ENCODE measurements around the gene SPPL2A. TPM values are rescaled to one million over a fixed set of nuclear protein-coding genes. Genes with fewer than 3 reads are reported as not detected.

The SPPL2A gene
- total and polyA plus RNA-seq, 9 of the 15 experiments (the other 6 are each of a cell fraction or from before 2014, with no cell fraction given): 9.8 to 66.1 (median 38.0) TPM

- TF ChIP-seq SPI1 (IDR thresholded peaks at IDR 0.05; ENCODE audit: borderline replicate concordance, low read depth, low read length) (peak; percentile 84), YY1 (IDR thresholded peaks at IDR 0.05; ENCODE audit: borderline replicate concordance in 1 of 3, control insufficient read depth in 1 of 3, extremely low read depth in 1 of 3, insufficient read depth in 3 of 3, insufficient read length in 1 of 3, insufficient replicate concordance in 2 of 3, low read depth in 1 of 3, low read length in 2 of 3) (peak in 2 of 3 experiments; percentile 67 to 71), MTA2 (IDR thresholded peaks at IDR 0.05; ENCODE audit: low read depth) (peak; percentile 59), POLR2A (conservative IDR thresholded peaks at IDR 0.05) (peak; percentile 94), RBM25 (IDR thresholded peaks at IDR 0.05; ENCODE audit: low read depth, low read length, severe bottlenecking) (peak; percentile 23), NFYB (IDR thresholded peaks at IDR 0.05; ENCODE audit: extremely low read depth, insufficient read length) (no peak), IRF9 (tag; IDR thresholded peaks at IDR 0.05) (no peak), ZNF707 (CRISPR knock-in tag; conservative IDR thresholded peaks at IDR 0.05) (no peak), POLR3G (IDR thresholded peaks at IDR 0.05; ENCODE audit: extremely low read depth, insufficient read length, insufficient replicate concordance) (no peak), SMARCA5 (IDR thresholded peaks at IDR 0.05) (no peak), NFE2 (IDR thresholded peaks at IDR 0.05; ENCODE audit: low read depth) (0 out of 2 replicates have a peak, but pooled peaks have one; percentile 24), ZC3H11A (IDR thresholded peaks at IDR 0.05; ENCODE audit: low read depth, low read length) (no peak), GATAD2A (IDR thresholded peaks at IDR 0.05) (no peak), ZNF3 (CRISPR knock-in tag; IDR thresholded peaks at IDR 0.05) (no peak), RERE (CRISPR knock-in tag; IDR thresholded peaks at IDR 0.05; ENCODE audit: borderline replicate concordance) (no peak), POLR3A (IDR thresholded peaks at IDR 0.05; ENCODE audit: borderline replicate concordance, extremely low read depth, insufficient read depth, insufficient read length) (no peak), ZNF77 (CRISPR knock-in tag; IDR thresholded peaks at IDR 0.05) (no peak), ATF2 (CRISPR knock-in tag; IDR thresholded peaks at IDR 0.05) (0 out of 2 replicates have a peak, but pooled peaks have one; percentile 65), ZFX (CRISPR knock-in tag; IDR thresholded peaks at IDR 0.05) (peak; percentile 89)
These were observed at the start of gene SPPL2A (continued) for GRCh38 chr15:50765195-50765967.
